ENCODE measurements around the gene SWSAP1. TPM values are rescaled to one million over a fixed set of nuclear protein-coding genes. Genes with fewer than 3 reads are reported as not detected.
"Not testable (repeated sequence)": the region's sequence is repeated elsewhere in the genome, so short reads cannot be mapped to it uniquely, and the experiment has no call there.

SWSAP1 gene
- 1.2 and 2.4 TPM in 2 replicates for total RNA-seq (2014; rRNA removed; shearing (Covaris generic))

DNA sequence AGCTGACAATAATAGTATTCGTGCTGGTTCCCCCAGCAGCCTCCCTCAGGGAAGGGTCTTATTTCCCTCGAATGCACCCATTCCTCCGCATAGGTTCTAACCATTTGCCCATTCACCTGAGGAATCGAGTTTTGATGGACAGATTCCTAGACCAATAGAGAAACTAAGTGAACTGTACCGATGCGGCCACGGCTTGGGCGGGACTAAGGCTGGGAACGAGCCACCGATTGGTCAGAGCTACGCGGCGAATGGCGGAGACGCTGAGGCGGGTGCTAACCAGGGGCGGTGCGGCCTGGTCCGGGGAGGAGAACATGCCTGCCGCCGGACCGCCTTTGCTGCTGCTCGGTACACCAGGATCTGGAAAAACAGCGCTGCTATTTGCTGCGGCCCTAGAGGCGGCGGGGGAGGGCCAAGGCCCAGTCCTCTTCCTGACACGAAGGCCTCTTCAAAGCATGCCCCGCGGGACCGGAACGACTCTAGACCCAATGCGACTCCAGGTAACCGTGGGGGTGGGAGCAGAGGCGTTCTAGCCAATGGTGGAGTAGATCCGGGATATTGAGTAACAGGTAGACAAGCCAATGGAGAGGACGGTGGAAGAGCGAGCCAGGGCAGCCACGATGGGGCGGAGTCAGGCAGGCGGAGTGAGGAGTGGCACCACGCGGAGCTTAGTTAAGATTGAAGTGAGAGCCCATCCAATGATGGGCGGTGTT is at the start of gene SWSAP1:
TSS of gene SWSAP1 (plus strand) at position 234 of the 710 bp plus-strand sequence. CDS start at position 249, 15 bp downstream.
- peak; percentile 97 to 99 for DNase-seq
- Histone ChIP-seq H3K9me3 (replicated peaks) (no peaks in the 10 kb centered on the region), H3K27me3 (no peaks in the 10 kb centered on the region), H3K4me3 (peak within 1 kb of the TSS; percentile 73), H3K4me1 (no peaks in the 10 kb centered on the region), H3K36me3 (no peaks in the 10 kb centered on the region), H3K27ac (peak within 1 kb of the TSS; percentile 83)

DNA sequence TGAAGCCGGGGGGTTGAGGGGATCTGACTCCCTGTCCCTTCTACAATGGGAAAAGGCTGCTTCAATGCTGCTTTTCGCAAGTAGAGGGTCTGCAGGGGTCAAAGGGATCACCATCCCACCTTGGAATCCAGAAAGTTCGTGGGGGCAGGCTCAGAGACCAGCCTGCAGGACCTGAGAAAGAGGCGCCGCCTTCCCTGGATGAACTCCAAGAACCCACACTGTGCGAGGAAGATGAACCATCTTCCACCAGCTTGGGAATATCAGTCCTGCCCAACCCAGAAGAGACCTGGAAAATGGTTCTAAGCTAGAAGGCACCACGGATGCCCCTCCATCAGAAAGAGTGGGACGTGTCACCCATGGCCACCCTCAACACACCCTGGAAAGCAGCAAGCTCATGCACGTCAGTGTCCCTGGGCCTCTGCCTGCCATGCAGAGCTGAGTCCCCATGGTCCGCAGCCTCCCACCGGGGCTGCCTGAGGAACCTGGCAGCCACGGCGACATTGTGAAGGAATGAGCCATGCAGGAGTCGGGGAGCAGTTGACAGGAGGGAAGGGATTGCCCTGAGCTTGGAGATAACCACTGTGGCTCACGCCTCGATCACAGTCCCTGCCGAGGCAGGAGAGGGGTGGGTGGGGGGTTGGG is 49.6 kb upstream of the SWSAP1 start:
- DNase-seq: no peak
- Histone ChIP-seq H3K27me3 (no peaks in the 10 kb centered on the region), H3K4me3 (no peak overlapping the region), H3K27ac (no peak overlapping the region), H3K9me3 (replicated peaks) (no peaks in the 10 kb centered on the region), H3K4me1 (peaks cover 32% of the 10 kb centered on the region), H3K36me3 (no peaks in the 10 kb centered on the region)

GRCh38 chr19:11325544-11325943 is 48.9 kb upstream of the SWSAP1 start:
- Histone ChIP-seq H3K36me3 (no peaks in the 10 kb centered on the region), H3K27me3 (no peaks in the 10 kb centered on the region), H3K27ac (no peak overlapping the region), H3K4me3 (no peak overlapping the region), H3K9me3 (replicated peaks) (no peaks in the 10 kb centered on the region), H3K4me1 (peaks cover 35% of the 10 kb centered on the region)
- DNase-seq: no peak

DNA sequence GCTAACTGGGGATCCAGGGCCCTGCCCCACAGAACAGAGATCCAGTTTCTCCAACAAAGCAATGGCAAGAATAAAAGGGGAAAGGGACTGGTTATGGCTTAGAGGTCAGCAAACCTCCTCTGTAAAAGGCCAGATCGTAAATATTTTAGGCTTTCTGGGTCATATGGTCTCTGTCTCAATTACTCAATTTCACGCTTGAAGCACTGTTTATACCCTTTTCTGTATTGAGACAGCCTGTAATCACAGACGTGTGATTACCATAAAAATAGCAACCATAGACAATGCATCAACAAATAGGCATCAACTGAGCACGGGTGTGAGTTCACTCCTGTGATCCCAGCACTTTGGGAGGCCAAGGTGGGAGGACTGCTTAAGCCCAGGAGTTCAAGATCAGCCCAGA is 44.3 kb upstream of the SWSAP1 start:
- Histone ChIP-seq H3K36me3 (no peaks in the 10 kb centered on the region), H3K4me1 (peaks cover 4% of the 10 kb centered on the region), H3K9me3 (replicated peaks) (no peaks in the 10 kb centered on the region), H3K27me3 (no peaks in the 10 kb centered on the region), H3K27ac (peak overlapping the region; percentile 40), H3K4me3 (no peak overlapping the region)
- DNase-seq: peak; percentile 38 to 71

DNA sequence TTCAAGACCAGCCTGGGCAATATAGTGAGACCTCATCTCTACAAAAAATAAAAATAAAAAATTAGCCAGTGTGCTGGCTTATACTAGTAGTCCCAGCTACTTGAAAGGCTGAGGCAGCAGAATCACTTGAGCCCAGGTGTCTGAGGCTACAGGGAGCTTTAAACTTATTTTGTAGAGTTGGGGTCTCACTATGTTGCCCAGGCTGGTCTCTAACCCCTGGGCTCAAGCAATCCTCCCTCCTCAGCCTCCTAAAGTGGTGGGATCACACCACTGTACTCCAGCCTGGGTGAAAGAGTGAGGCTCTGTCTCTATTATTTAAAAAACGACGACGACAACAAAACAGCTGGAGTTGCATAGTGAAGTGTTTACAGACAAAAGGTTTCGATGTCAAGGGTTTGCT is 43.0 kb upstream of the SWSAP1 start:
- no peak for DNase-seq
- H3K27ac ChIP-seq: no peak overlapping the region
- no peak overlapping the region for H3K4me3 ChIP-seq
- no peaks in the 10 kb centered on the region for H3K9me3 ChIP-seq (replicated peaks)
- H3K4me1 ChIP-seq: peaks cover 4% of the 10 kb centered on the region
- no peaks in the 10 kb centered on the region for H3K27me3 ChIP-seq
- no peaks in the 10 kb centered on the region for H3K36me3 ChIP-seq

GRCh38 chr19:11332822-11333221 is 41.6 kb upstream of the SWSAP1 start:
- Histone ChIP-seq H3K27me3 (no peaks in the 10 kb centered on the region), H3K9me3 (replicated peaks) (no peaks in the 10 kb centered on the region), H3K36me3 (no peaks in the 10 kb centered on the region), H3K4me3 (no peak overlapping the region), H3K4me1 (peaks cover 4% of the 10 kb centered on the region), H3K27ac (no peak overlapping the region)
- DNase-seq: no peak

DNA sequence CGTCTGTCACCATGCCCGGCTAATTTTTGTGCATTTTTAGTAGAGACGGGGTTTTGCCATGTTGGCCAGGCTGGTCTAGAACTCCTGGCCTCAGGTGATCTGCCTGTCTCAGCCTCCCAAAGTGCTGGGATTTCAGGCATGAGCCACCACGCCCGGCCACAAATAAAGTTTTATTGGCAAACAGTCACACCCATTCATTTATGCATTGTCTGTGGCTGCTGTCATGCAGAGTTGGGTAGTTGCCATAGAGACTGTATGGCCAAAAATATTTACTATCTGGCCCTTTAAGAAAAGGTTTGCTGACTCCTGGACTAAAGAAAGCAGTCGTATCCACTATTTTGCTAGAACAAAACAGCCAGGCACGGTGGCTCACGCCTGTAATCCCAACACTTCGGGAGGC is 40.6 kb upstream of the SWSAP1 start:
- not testable (repeated sequence) for H3K4me1 ChIP-seq; H3K9me3 ChIP-seq (replicated peaks); H3K4me3 ChIP-seq; H3K27me3 ChIP-seq; DNase-seq; H3K36me3 ChIP-seq; H3K27ac ChIP-seq

- Histone ChIP-seq H3K27me3 (peaks cover 12% of the 10 kb centered on the region; the same call in 1 of the 2 replicates), H3K27ac (no peak overlapping the region), H3K36me3 (no peaks in the 10 kb centered on the region), H3K4me3 (no peak overlapping the region), H3K9me3 (replicated peaks) (no peaks in the 10 kb centered on the region), H3K4me1 (peaks cover 4% of the 10 kb centered on the region)
- DNase-seq: no peak
Measured at GRCh38 chr19:11335449-11336146, 38.9 kb upstream of the SWSAP1 start.

GRCh38 chr19:11337080-11337479 is 37.4 kb upstream of the SWSAP1 start:
- H3K4me1 ChIP-seq: peaks cover 4% of the 10 kb centered on the region; the same call in 1 of the 2 replicates
- no peak overlapping the region for H3K4me3 ChIP-seq
- no peaks in the 10 kb centered on the region for H3K36me3 ChIP-seq

DNA sequence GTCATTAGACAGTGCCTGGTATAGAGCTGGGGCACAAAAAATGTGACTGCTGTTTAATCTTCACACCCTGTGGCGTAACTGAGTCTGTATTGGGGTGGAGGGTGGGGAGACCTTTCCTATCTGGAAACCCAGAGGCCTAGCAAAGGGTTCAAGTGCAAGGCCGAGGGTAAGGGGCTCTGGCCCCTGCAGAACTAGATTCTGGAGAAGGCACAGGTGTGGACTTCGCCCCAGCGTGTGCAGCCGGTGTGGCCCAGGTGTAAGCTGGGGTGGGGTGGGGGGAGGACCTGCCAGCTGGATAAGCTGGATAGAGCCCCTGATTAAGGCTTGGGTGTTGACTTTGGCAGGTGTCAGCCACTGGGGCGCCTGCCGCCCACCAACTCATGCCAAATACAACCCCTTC is 36.3 kb upstream of the SWSAP1 start:
- H3K4me3 ChIP-seq: no peak overlapping the region
- DNase-seq: no peak
- no peaks in the 10 kb centered on the region for H3K36me3 ChIP-seq
- peaks cover 4% of the 10 kb centered on the region; the same call in 1 of the 2 replicates for H3K4me1 ChIP-seq
- no peaks in the 10 kb centered on the region for H3K9me3 ChIP-seq (replicated peaks)
- H3K27me3 ChIP-seq: peaks cover 12% of the 10 kb centered on the region; the same call in 1 of the 2 replicates
- H3K27ac ChIP-seq: no peak overlapping the region

More at GRCh38 chr19:11337080-11337479, 37.4 kb upstream of the SWSAP1 start:
- H3K9me3 ChIP-seq (replicated peaks): no peaks in the 10 kb centered on the region
- no peak for DNase-seq
- H3K27me3 ChIP-seq: peaks cover 12% of the 10 kb centered on the region; the same call in 1 of the 2 replicates
- H3K27ac ChIP-seq: no peak overlapping the region

DNA sequence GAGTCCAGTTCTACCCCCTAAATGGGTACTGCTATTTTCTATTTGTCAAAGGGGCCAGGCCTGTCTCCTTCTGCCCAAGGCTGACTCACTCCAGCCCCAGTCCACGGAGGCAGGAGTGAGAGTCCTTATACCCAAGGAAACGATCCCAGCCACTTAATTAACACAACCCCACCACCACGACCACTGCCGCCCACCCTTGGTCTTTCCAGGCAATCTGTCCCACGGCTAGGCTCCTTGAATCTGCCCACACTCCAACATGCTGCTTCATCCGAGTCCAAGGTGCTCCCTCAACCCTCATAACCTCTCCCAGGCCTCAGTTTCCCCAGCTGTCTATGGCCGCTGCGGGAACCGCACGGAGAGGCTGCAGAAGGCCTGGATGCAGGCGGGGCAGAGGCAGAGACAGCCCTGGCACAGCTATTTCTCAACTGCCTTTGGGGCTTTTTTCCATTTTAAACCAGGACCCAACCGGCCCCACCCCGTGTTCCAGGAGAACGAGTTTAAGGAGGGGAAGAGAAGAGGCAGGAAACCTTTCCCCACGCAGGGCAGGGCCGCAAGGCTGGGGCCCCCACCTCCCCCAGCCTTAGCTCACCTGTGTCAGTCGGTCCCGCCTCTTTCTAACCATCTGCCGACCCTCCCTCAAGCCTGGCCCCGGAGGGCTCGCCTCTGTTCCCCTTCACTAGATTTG is 35.8 kb upstream of the SWSAP1 start:
- Histone ChIP-seq H3K36me3 (no peaks in the 10 kb centered on the region), H3K27ac (no peak overlapping the region), H3K27me3 (peaks cover 12% of the 10 kb centered on the region; the same call in 1 of the 2 replicates), H3K9me3 (replicated peaks) (no peaks in the 10 kb centered on the region), H3K4me3 (no peak overlapping the region), H3K4me1 (peaks cover 4% of the 10 kb centered on the region; the same call in 1 of the 2 replicates)
- no peak for DNase-seq

DNA sequence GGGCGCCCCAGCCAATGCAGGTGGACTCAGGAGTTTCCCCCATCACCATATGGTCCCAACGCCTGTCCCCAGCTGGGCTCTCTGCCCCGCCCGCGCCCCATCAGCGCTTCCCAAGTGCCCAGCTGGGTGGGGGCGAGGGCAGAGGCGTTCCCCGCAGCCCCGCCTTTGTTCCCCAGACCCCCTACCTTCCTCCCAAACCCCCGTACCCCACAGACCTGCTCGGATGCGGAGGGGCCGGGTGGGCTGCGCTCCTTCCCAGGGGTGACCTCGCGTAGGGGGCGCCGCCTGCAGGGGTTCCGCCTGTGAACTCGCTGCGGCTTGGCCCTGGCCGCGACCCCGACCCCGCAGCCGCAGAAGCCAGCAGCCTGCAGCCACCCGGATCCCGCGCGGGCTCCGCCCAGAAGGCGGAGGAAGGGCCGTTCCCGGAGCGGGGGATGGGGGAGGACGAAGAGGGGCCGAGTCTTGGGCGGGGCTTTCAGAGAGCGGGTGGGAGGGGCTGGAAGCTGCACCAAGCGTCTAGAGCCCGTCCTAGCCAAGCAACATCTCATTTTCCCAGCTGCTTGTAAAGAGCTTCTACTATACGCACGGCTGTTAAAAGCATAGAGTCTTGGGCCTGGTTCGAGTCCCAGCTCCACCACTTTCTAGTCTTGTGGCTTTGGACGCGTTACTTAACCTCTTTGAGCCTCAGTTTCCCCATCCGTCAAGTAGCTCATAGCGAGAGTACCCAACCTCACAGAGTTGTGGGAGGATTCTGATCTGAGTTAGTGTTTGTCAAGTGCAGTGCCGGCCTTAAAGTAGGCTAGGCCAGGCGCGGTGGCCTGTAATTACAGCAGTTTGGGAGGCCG is 35.0 kb upstream of the SWSAP1 start, which contains the start of gene RAB3D:
TSS of gene RAB3D (minus strand) at position 404 of the 845 bp plus-strand sequence. CDS start 2,258 bp downstream, outside the sequence.
- no peak within 1 kb of the TSS for H3K27ac ChIP-seq
- peak; percentile 85 to 86 for DNase-seq
- peaks cover 6% of the 10 kb centered on the region for H3K4me1 ChIP-seq
- H3K36me3 ChIP-seq: no peaks in the 10 kb centered on the region
- peaks cover 12% of the 10 kb centered on the region; the same call in 1 of the 2 replicates for H3K27me3 ChIP-seq
- H3K4me3 ChIP-seq: peak within 1 kb of the TSS; percentile 34; the same call in 1 of the 2 replicates
- H3K9me3 ChIP-seq (replicated peaks): no peaks in the 10 kb centered on the region

GRCh38 chr19:11340099-11340467 is 34.4 kb upstream of the SWSAP1 start:
- H3K4me1 ChIP-seq; DNase-seq; H3K4me3 ChIP-seq; H3K36me3 ChIP-seq; H3K9me3 ChIP-seq (replicated peaks); H3K27ac ChIP-seq: not testable (repeated sequence)
- peaks cover 12% of the 10 kb centered on the region; the same call in 1 of the 2 replicates for H3K27me3 ChIP-seq

- no peak for DNase-seq
- no peaks in the 10 kb centered on the region for H3K36me3 ChIP-seq
- H3K27ac ChIP-seq: no peak overlapping the region
- H3K9me3 ChIP-seq (replicated peaks): no peaks in the 10 kb centered on the region
- H3K4me3 ChIP-seq: no peak overlapping the region
- peaks cover 12% of the 10 kb centered on the region for H3K4me1 ChIP-seq
- H3K27me3 ChIP-seq: peaks cover 12% of the 10 kb centered on the region; the same call in 1 of the 2 replicates
Measured at GRCh38 chr19:11342429-11342828, 32.0 kb upstream of the SWSAP1 start.

Data from SJCRH30 (cell line).